Neural cell (in vitro differentiated cells): ENCODE data around the gene MLST8. TPM values are rescaled to one million over a fixed set of nuclear protein-coding genes. Genes with fewer than 3 reads are reported as not detected.

Experiments
- H2AFZ ChIP-seq: fragments of 200-600, 300-800 bp; sonication (generic), shearing (Covaris generic); 2 replicates; pipeline ENCODE4 v1.6.0; 2014; ENCODE audit warnings: low read depth, mild to moderate bottlenecking, antibody characterized with exemption, low read length, moderate library complexity
- H3F3A ChIP-seq: fragments of 200-600 bp; shearing (Covaris generic); 2 replicates; pipeline ENCODE4 v1.6.1; 2016; ENCODE audit warnings: mild to moderate bottlenecking, moderate library complexity, mixed read lengths, antibody characterized with exemption, low read length; ENCODE audit not compliant: insufficient read depth, poor library complexity, severe bottlenecking
- H3K27ac ChIP-seq: fragments of 200-600, 300-800 bp; sonication (generic), shearing (Covaris generic); 2 replicates; pipeline ENCODE4 v1.5.1; 2014; ENCODE audit warnings: mild to moderate bottlenecking, low read length, moderate library complexity
- H3K27me3 ChIP-seq: fragments of 300-800, 200-600 bp; sonication (generic), shearing (Covaris generic); 2 replicates; pipeline ENCODE4 v1.6.0; 2014; ENCODE audit warnings: mild to moderate bottlenecking, low read depth, low read length, moderate library complexity; ENCODE audit not compliant: insufficient read depth
- H3K36me3 ChIP-seq: fragments of 300-800, 200-600 bp; sonication (generic), shearing (Covaris generic); 2 replicates; pipeline ENCODE4 v1.5.1; 2014; ENCODE audit warnings: mild to moderate bottlenecking, antibody characterized with exemption, low read length, moderate library complexity; ENCODE audit not compliant: insufficient read depth
- H3K4me2 ChIP-seq: fragments of 300-800, 200-600 bp; sonication (generic), shearing (Covaris generic); 2 replicates; pipeline ENCODE4 v1.6.0; 2014; ENCODE audit warnings: mild to moderate bottlenecking, low read length
- H3K4me3 ChIP-seq: fragments of 300-800, 200-600 bp; sonication (generic), shearing (Covaris generic); 2 replicates; pipeline ENCODE4 v1.5.1; 2014; ENCODE audit warnings: mild to moderate bottlenecking, low read length, moderate library complexity
- H3K79me2 ChIP-seq: fragments of 200-600 bp; shearing (Covaris generic); replicated peaks from 2 replicates; pipeline ENCODE4 v1.6.0; 2014; ENCODE audit warnings: mild to moderate bottlenecking, low read length, moderate library complexity; ENCODE audit not compliant: insufficient read depth
- H3K9ac ChIP-seq: fragments of 300-800, 200-600 bp; sonication (generic), shearing (Covaris generic); 2 replicates; pipeline ENCODE4 v1.6.1; 2016; ENCODE audit warnings: mild to moderate bottlenecking, low read length, mixed read lengths
- H3K9me2 ChIP-seq: fragments of 200-600 bp; shearing (Covaris generic); 2 replicates; pipeline ENCODE4 v1.6.1; 2016; ENCODE audit warnings: mild to moderate bottlenecking, low read length, mixed read lengths; ENCODE audit not compliant: insufficient read depth
- H3K9me3 ChIP-seq: fragments of 200-600, 300-800 bp; sonication (generic), shearing (Covaris generic); 2 replicates; pipeline ENCODE4 v1.6.1; 2016; ENCODE audit warnings: mild to moderate bottlenecking, mixed run types, low read length, moderate library complexity, mixed read lengths
- H4K20me1 ChIP-seq: fragments of 200-600 bp; shearing (Covaris generic); 2 replicates; pipeline ENCODE4 v1.6.1; 2016; ENCODE audit warnings: mild to moderate bottlenecking, mixed run types; ENCODE audit not compliant: insufficient read depth
- CTCF ChIP-seq: fragments of 450-650 bp; IDR thresholded peaks from 2 replicates; pipeline ENCODE4 v1.5.1; 2014; ENCODE audit warnings: antibody characterized with exemption, mild to moderate bottlenecking, moderate library complexity; ENCODE audit not compliant: poor library complexity, severe bottlenecking
- EP300 ChIP-seq: fragments of 450-650 bp; conservative IDR thresholded peaks from 2 replicates; pipeline ENCODE4 v1.6.1; 2014; ENCODE audit warnings: antibody characterized with exemption, mild to moderate bottlenecking, moderate library complexity; ENCODE audit not compliant: poor library complexity, severe bottlenecking
- EZH2 ChIP-seq: fragments of 200-600, 300-800 bp; shearing (Covaris generic), sonication (generic); IDR thresholded peaks from 2 replicates; pipeline ENCODE4 v1.6.1; 2014; ENCODE audit warnings: antibody characterized with exemption, low read length, borderline replicate concordance, mild to moderate bottlenecking; ENCODE audit not compliant: insufficient read depth, poor library complexity, severe bottlenecking
- MXI1 ChIP-seq: fragments of 450-650 bp; conservative IDR thresholded peaks from 2 replicates; pipeline ENCODE4 v1.6.1; 2014; ENCODE audit warnings: antibody characterized with exemption, mild to moderate bottlenecking; ENCODE audit not compliant: poor library complexity, severe bottlenecking
- POLR2AphosphoS5 ChIP-seq: IDR thresholded peaks from 2 replicates; pipeline ENCODE4 v1.6.1; 2012
- RAD21 ChIP-seq: fragments of 450-650 bp; conservative IDR thresholded peaks from 2 replicates; pipeline ENCODE4 v1.6.1; 2014; ENCODE audit warnings: antibody characterized with exemption, mild to moderate bottlenecking, moderate library complexity
- REST ChIP-seq: IDR thresholded peaks from 2 replicates; pipeline ENCODE4 v1.6.1; 2012; ENCODE audit warnings: borderline replicate concordance
- SMC3 ChIP-seq: fragments of 450-650 bp; conservative IDR thresholded peaks from 2 replicates; pipeline ENCODE4 v1.6.1; 2014; ENCODE audit warnings: antibody characterized with exemption, mild to moderate bottlenecking, moderate library complexity; ENCODE audit not compliant: poor library complexity
- TAF1 ChIP-seq: IDR thresholded peaks from 2 replicates; pipeline ENCODE4 v1.6.1; 2012; ENCODE audit warnings: low read depth
- polyA plus RNA-seq: library from polyadenylated mRNA; depleted of rRNA; stranded (reverse); fragments of >200 nt; gene quantifications from 2 replicates; pipeline ENCODE4 v1.2.3, GENCODE V29; 2014

MLST8 gene
- polyA plus RNA-seq, 1 donor from 2014 or later = 13.5 TPM

GRCh38 chr16:2178321-2179106 is 26.7 kb upstream of the MLST8 start:
- no peak overlapping the region for H3K4me2 ChIP-seq
- H2AFZ ChIP-seq = no peak overlapping the region
- no peaks in the 10 kb centered on the region for H3K9me3 ChIP-seq
- H3K79me2 ChIP-seq = no peaks in the 10 kb centered on the region
- H3K27me3 ChIP-seq = no peaks in the 10 kb centered on the region
- H3K27ac ChIP-seq = no peak overlapping the region
- TF ChIP-seq CTCF = no peak
- TF ChIP-seq POLR2AphosphoS5 = no peak
- TF ChIP-seq REST = no peak
- no peak for TF ChIP-seq SMC3
- TF ChIP-seq EZH2 = no peak
- TF ChIP-seq TAF1 = no peak
- no peak for TF ChIP-seq MXI1
- TF ChIP-seq EP300 = no peak
- TF ChIP-seq RAD21 = no peak
- H3K9me2 ChIP-seq = no peaks in the 10 kb centered on the region
- no peak overlapping the region for H3K4me3 ChIP-seq
- no peaks in the 10 kb centered on the region for H4K20me1 ChIP-seq
- H3F3A ChIP-seq = no peaks in the 10 kb centered on the region
- H3K9ac ChIP-seq = no peak overlapping the region
- H3K36me3 ChIP-seq = no peaks in the 10 kb centered on the region

GRCh38 chr16:2179107-2179501 is 26.1 kb upstream of the MLST8 start:
- Histone ChIP-seq H3F3A (no peaks in the 10 kb centered on the region), H3K36me3 (no peaks in the 10 kb centered on the region), H3K79me2 (no peaks in the 10 kb centered on the region), H3K9me2 (no peaks in the 10 kb centered on the region), H4K20me1 (no peaks in the 10 kb centered on the region), H3K27me3 (no peaks in the 10 kb centered on the region), H3K27ac (no peak overlapping the region), H3K4me2 (no peak overlapping the region), H3K9ac (no peak overlapping the region), H3K9me3 (no peaks in the 10 kb centered on the region), H2AFZ (no peak overlapping the region), H3K4me3 (no peak overlapping the region)
- no peak for TF ChIP-seq MXI1
- TF ChIP-seq POLR2AphosphoS5 = no peak
- no peak for TF ChIP-seq RAD21
- TF ChIP-seq EP300 = no peak
- no peak for TF ChIP-seq TAF1
- no peak for TF ChIP-seq EZH2
- no peak for TF ChIP-seq SMC3
- no peak for TF ChIP-seq REST
- TF ChIP-seq CTCF = no peak
